ENCODE data around the gene TTC23.

Gene TTC23

GRCh38 chr15:99224372-99225214 lies 24.8 kb downstream of the TTC23 start:
- Histone ChIP-seq H3K36me3 (ENCODE audit: low read depth) (peaks cover 46% of the 10 kb centered on the region), H3K9me3 (ENCODE audit: severe bottlenecking) (no peaks in the 10 kb centered on the region), H3K4me3 (ENCODE audit: severe bottlenecking) (no peak overlapping the region), H3K4me1 (ENCODE audit: insufficient read depth, poor library complexity, severe bottlenecking) (peaks cover 8% of the 10 kb centered on the region), H3K27me3 (ENCODE audit: insufficient read depth, poor library complexity, severe bottlenecking) (no peaks in the 10 kb centered on the region), H3K27ac (ENCODE audit: poor library complexity, severe bottlenecking) (peak overlapping the region; percentile 54)
- no peak for DNase-seq (ENCODE audit: low spot score)
- peak; percentile 84 for ATAC-seq (ENCODE audit: low read depth)
- TF ChIP-seq CTCF (IDR thresholded peaks at IDR 0.05; ENCODE audit: poor library complexity, severe bottlenecking): no peak

GRCh38 chr15:99213187-99213811 lies 36.1 kb downstream of the TTC23 start:
- Histone ChIP-seq H3K4me3 (ENCODE audit: severe bottlenecking) (no peak overlapping the region), H3K4me1 (ENCODE audit: insufficient read depth, poor library complexity, severe bottlenecking) (no peaks in the 10 kb centered on the region), H3K27me3 (ENCODE audit: insufficient read depth, poor library complexity, severe bottlenecking) (no peaks in the 10 kb centered on the region), H3K9me3 (ENCODE audit: severe bottlenecking) (no peaks in the 10 kb centered on the region), H3K27ac (ENCODE audit: poor library complexity, severe bottlenecking) (no peak overlapping the region), H3K36me3 (ENCODE audit: low read depth) (peaks cover 38% of the 10 kb centered on the region)
- DNase-seq (ENCODE audit: low spot score): no peak
- peak; percentile 91 for ATAC-seq (ENCODE audit: low read depth)
- TF ChIP-seq CTCF (IDR thresholded peaks at IDR 0.05; ENCODE audit: poor library complexity, severe bottlenecking): peak; percentile 100

- H3K27me3 ChIP-seq (ENCODE audit: insufficient read depth, poor library complexity, severe bottlenecking): no peaks in the 10 kb centered on the region
- no peak overlapping the region for H3K4me3 ChIP-seq (ENCODE audit: severe bottlenecking)
- TF ChIP-seq CTCF (IDR thresholded peaks at IDR 0.05; ENCODE audit: poor library complexity, severe bottlenecking): no peak
- H3K27ac ChIP-seq (ENCODE audit: poor library complexity, severe bottlenecking): no peak overlapping the region
- H3K4me1 ChIP-seq (ENCODE audit: insufficient read depth, poor library complexity, severe bottlenecking): no peaks in the 10 kb centered on the region
- peaks cover 35% of the 10 kb centered on the region for H3K36me3 ChIP-seq (ENCODE audit: low read depth)
- DNase-seq (ENCODE audit: low spot score) (no peak), ATAC-seq (ENCODE audit: low read depth) (no peak)
- H3K9me3 ChIP-seq (ENCODE audit: severe bottlenecking): no peaks in the 10 kb centered on the region
Measured at GRCh38 chr15:99212406-99212805, 37.0 kb downstream of the TTC23 start.

- peaks cover 37% of the 10 kb centered on the region for H3K36me3 ChIP-seq (ENCODE audit: low read depth)
- ATAC-seq (ENCODE audit: low read depth) (no peak), DNase-seq (ENCODE audit: low spot score) (no peak)
- H3K27ac ChIP-seq (ENCODE audit: poor library complexity, severe bottlenecking): no peak overlapping the region
- no peak for TF ChIP-seq CTCF (IDR thresholded peaks at IDR 0.05; ENCODE audit: poor library complexity, severe bottlenecking)
- H3K9me3 ChIP-seq (ENCODE audit: severe bottlenecking): no peaks in the 10 kb centered on the region
- H3K4me3 ChIP-seq (ENCODE audit: severe bottlenecking): no peak overlapping the region
- H3K27me3 ChIP-seq (ENCODE audit: insufficient read depth, poor library complexity, severe bottlenecking): no peaks in the 10 kb centered on the region
- no peaks in the 10 kb centered on the region for H3K4me1 ChIP-seq (ENCODE audit: insufficient read depth, poor library complexity, severe bottlenecking)
Measured at GRCh38 chr15:99211926-99212325, 37.5 kb downstream of the TTC23 start.

GRCh38 chr15:99210334-99210733 lies 39.0 kb downstream of the TTC23 start:
- no peak for ATAC-seq (ENCODE audit: low read depth)
- H3K9me3 ChIP-seq (ENCODE audit: severe bottlenecking): no peaks in the 10 kb centered on the region

More at GRCh38 chr15:99210334-99210733, 39.0 kb downstream of the TTC23 start:
- H3K27ac ChIP-seq (ENCODE audit: poor library complexity, severe bottlenecking): no peak overlapping the region
- no peaks in the 10 kb centered on the region for H3K27me3 ChIP-seq (ENCODE audit: insufficient read depth, poor library complexity, severe bottlenecking)
- no peak for DNase-seq (ENCODE audit: low spot score)
- TF ChIP-seq CTCF (IDR thresholded peaks at IDR 0.05; ENCODE audit: poor library complexity, severe bottlenecking): no peak
- H3K4me3 ChIP-seq (ENCODE audit: severe bottlenecking): no peak overlapping the region
- peaks cover 35% of the 10 kb centered on the region for H3K36me3 ChIP-seq (ENCODE audit: low read depth)
- no peaks in the 10 kb centered on the region for H3K4me1 ChIP-seq (ENCODE audit: insufficient read depth, poor library complexity, severe bottlenecking)
